AG09319 (cell line): Measurements from ENCODE around the gene ADK.

Source experiments
- DNase-seq: peaks from one replicate; pipeline ENCODE4 v3.0.0-alpha.2; 2010; ENCODE audit warnings: low read depth; ENCODE audit errors: extremely low read depth
- TF ChIP-seq, protein P1 (sequence below): IDR thresholded peaks from 2 replicates; pipeline ENCODE4 v1.5.1; 2011; ENCODE audit warnings: low read depth, mild to moderate bottlenecking, inconsistent platforms, low read length, moderate library complexity

Gene ADK

DNA sequence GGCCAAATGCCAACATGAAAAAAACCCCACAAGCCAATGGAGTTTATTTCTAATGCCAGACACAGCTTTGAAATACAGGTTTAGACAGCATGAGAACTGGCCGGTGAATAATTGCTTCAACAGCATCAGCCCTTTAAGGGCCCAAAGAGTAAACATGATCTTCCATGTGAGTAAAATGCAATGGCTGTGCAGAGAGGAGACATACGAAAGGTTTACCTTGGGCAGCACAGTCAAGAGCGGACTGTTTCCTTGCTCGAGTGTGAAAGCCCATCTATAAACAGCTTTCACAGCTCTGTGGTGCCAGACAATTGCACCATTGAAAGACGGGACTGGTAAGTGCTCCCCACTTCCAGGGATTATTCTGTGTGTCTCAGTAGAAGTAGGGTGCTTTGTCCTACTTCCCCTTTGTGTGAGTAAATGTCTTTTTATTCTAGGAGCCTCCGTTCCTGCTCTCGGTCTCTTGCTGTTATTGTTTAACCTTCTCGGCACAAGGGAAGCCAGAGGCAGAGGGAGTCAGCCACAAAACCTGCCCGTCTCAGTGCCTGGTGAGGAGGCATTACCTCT, 597.5 kb downstream of the ADK start:
- TF ChIP-seq, protein P1, sequence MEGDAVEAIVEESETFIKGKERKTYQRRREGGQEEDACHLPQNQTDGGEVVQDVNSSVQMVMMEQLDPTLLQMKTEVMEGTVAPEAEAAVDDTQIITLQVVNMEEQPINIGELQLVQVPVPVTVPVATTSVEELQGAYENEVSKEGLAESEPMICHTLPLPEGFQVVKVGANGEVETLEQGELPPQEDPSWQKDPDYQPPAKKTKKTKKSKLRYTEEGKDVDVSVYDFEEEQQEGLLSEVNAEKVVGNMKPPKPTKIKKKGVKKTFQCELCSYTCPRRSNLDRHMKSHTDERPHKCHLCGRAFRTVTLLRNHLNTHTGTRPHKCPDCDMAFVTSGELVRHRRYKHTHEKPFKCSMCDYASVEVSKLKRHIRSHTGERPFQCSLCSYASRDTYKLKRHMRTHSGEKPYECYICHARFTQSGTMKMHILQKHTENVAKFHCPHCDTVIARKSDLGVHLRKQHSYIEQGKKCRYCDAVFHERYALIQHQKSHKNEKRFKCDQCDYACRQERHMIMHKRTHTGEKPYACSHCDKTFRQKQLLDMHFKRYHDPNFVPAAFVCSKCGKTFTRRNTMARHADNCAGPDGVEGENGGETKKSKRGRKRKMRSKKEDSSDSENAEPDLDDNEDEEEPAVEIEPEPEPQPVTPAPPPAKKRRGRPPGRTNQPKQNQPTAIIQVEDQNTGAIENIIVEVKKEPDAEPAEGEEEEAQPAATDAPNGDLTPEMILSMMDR: no peak
- no peak for DNase-seq

DNA sequence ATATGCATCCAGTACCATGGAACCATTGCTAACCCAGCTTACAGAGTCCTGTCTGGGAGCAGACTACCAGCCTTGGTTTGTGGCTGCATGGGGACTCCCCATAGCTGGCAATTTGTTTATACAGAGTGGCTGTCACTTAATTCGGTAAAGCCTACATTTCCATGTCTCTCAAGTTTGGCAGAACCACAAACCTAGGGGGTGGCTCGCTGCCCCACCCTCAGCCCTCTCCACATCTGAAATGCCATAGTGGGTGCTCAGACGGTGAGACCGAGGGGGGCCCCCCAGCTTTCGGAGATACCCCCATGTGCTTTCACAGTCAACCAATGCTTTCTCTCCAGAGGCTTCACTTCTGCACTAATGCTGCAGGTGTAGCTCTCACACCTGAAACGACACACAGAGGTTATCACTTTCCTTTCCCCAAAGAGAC, 599.8 kb downstream of the ADK start:
- DNase-seq: no peak
- TF ChIP-seq, protein P1: no peak

- TF ChIP-seq, protein P1: no peak
- DNase-seq: no peak
Measured at GRCh38 chr10:74752371-74753040, 601.5 kb downstream of the ADK start.

- DNase-seq: peak; percentile 1
- TF ChIP-seq, protein P1: no peak; the same call in 1 of the 2 replicates
Measured at GRCh38 chr10:74753442-74754211, 602.6 kb downstream of the ADK start.

DNA sequence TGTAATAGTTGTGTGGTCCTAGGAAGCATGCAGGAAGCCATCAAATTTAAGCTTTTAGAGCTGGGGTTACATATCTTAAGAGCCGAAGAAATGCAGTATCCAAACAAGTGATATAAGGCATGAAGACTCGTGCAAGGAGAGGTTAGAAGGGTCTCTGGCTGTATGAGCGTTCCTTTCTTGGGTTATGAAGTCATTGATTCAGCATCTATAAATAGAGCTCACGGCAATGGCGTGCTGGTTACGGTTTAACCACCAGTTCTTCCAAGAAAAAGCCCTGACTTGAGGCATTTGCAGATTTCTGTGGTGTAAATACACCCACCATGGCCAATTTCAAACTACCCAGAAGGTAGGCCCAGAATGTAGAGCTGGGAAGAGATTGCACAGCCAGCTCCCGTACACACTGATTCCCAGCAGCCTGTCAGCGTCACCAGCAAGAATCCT, 603.4 kb downstream of the ADK start:
- TF ChIP-seq, protein P1: no peak
- DNase-seq: no peak

DNA sequence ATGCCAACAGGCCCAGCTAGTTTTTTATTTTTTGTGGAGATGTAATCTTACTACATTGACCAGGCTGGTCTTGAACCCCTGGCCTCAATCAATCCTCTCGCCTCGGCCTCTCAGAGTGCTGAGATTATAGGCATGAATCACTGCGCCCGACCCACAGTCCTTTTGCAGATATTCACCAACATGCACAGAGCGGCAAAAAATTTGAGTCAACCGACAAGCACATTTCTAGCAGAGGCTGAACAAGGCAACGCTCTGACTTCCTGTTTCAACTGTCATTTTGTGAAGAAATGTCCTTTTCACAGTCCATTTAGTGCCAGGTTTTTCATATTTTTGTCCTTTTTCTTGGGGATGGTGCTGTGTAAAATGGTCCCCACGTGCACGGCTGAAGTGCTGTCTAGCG, 604.3 kb downstream of the ADK start:
- no peak for DNase-seq
- TF ChIP-seq, protein P1: no peak
